ENCODE data around the gene TGDS. TPM values are rescaled to one million over a fixed set of nuclear protein-coding genes. Genes with fewer than 3 reads are reported as not detected.
"Not testable (repeated sequence)": the region's sequence is repeated elsewhere in the genome, so short reads cannot be mapped to it uniquely, and the experiment has no call there.

The TGDS gene, protein sequence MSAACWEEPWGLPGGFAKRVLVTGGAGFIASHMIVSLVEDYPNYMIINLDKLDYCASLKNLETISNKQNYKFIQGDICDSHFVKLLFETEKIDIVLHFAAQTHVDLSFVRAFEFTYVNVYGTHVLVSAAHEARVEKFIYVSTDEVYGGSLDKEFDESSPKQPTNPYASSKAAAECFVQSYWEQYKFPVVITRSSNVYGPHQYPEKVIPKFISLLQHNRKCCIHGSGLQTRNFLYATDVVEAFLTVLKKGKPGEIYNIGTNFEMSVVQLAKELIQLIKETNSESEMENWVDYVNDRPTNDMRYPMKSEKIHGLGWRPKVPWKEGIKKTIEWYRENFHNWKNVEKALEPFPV
- total RNA-seq (10 to 100 TPM in 3 of 5 donors, 1 to 10 TPM in 2; 5.6 to 16.4 (median 12.9) TPM), total RNA-seq (5.9 to 52.8 (median 20.9) reads per million in 29 experiments)
- total RNA-seq (2013), result 20.2 TPM

DNA sequence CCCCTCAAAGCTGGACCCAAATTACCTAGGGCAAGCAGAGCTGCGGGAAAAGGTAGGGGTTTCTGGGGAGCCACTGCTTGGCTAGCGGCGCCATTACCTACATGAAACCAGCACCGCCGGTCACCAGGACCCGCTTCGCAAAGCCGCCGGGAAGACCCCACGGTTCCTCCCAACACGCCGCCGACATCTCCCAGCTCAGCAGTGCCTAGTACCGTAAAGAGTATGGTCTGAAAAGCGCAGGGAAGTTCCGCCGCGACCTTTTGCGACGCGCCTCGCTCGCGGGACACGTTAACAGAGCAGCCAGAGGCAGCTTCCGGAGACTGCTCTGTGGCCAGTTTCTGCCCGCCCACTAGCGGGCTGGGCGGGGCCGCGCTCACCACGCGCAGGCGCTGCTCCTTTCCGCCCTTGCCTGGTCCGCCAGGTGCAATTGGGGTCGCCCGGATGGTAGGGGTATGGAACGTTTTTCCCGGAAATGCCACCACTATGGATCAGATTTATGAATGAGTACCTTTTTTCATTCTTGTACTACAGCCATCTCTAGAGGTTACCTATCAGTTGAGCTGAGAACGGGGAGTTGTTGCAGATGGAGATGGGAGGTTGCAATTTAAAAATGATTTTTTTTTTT, at the start of gene TGDS:
TGDS (minus strand) TSS at position 203 of the 625 bp plus-strand sequence; CDS start at position 187, 16 bp downstream.
- H3K27me3 ChIP-seq (replicated peaks in 1 of 2; ENCODE audit: control insufficient read depth in 2 of 2, extremely low read depth in 1 of 2, insufficient read depth in 2 of 2, low read length in 1 of 2), result no peaks in the 10 kb centered on the region
- peak within 1 kb of the TSS; percentile 90 to 95 for H3K27ac Mint-ChIP-seq
- peaks cover 8% of the 10 kb centered on the region for H3K36me3 Mint-ChIP-seq
- H3K9me3 Mint-ChIP-seq, result peaks cover 0 to 3% (median 0%) of the 10 kb centered on the region in 3 donors
- peak within 1 kb of the TSS; percentile 77 for H3K27ac ChIP-seq (ENCODE audit: low read length)
- ATAC-seq (replicated peaks in 1 of 4) (peak; percentile 96 to 97 (median 96)), DNase-seq (peak; percentile 74 to 93 (median 86))
- H3K4me1 ChIP-seq (ENCODE audit: control insufficient read depth in 1 of 2, extremely low read depth in 1 of 2, insufficient read depth in 2 of 2, low read length in 2 of 2), result peaks cover 22 to 28% of the 10 kb centered on the region in 2 experiments
- ChIA-PET CTCF (interaction anchor here (0.5 to 2.5 kb wide), 12 partner anchors 8 to 769 kb away, joined by 3 to 18 read pairs (median 4); no protein-coding TSS in a partner anchor), POLR2A (interaction anchor here (0.6 to 1.5 kb wide), 3 partner anchors 10 to 47 kb away, joined by 3 to 8 read pairs (median 4); no protein-coding TSS in a partner anchor)
- 0% methylated on average over 24 of the region's 41 CpGs for WGBS (ENCODE audit: insufficient coverage)
- H3K36me3 ChIP-seq (ENCODE audit: control insufficient read depth in 2 of 2, extremely low read depth in 1 of 2, insufficient read depth in 1 of 2, low read length in 1 of 2), result peaks cover 0 to 12% of the 10 kb centered on the region in 2 donors
- H3K4me1 Mint-ChIP-seq, result peaks cover 40 to 41% (median 40%) of the 10 kb centered on the region in 3 donors
- peak within 1 kb of the TSS; percentile 88 to 95 (median 94) for H3K4me3 Mint-ChIP-seq
- H3K9me3 ChIP-seq, result no peaks in the 10 kb centered on the region
- no peaks in the 10 kb centered on the region for H3K27me3 Mint-ChIP-seq
- peak within 1 kb of the TSS; percentile 96 to 99 for H3K4me3 ChIP-seq (ENCODE audit: control insufficient read depth in 1 of 2, extremely low read depth in 1 of 2, low read length in 1 of 2)

DNA sequence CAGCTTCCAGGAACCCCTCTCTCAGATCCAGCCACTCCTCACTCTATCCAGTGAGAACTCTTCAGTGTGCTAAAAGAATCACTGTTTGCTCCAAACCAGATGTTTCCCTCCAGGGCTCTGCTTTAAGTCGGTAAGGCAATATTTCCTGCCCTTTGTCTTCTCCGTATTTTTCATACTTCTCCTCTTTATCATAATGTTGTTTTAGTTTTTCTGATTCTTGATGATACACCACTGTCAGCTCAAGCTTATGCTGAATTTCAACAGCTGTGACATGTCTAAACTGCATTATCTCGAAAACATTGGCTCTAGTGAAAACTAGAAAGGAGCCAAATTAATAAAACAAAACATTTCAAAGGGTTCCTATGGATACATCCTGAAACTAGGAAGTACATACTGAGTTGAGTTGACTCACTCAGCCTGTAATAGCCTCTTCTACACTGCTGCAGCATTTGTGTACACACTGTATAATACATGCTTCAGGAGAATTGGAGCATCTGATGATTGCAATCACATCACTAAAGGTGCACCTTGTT, 45.5 kb upstream of the TGDS start:
- Histone ChIP-seq H3K27ac (ENCODE audit: low read length) (no peak overlapping the region), H3K9me3 (no peaks in the 10 kb centered on the region), H3K27me3 (replicated peaks in 1 of 2; ENCODE audit: control insufficient read depth in 2 of 2, extremely low read depth in 1 of 2, insufficient read depth in 2 of 2, low read length in 1 of 2) (peaks cover 0 to 4% of the 10 kb centered on the region in 2 experiments), H3K4me1 (ENCODE audit: control insufficient read depth in 1 of 2, extremely low read depth in 1 of 2, insufficient read depth in 2 of 2, low read length in 2 of 2) (no peaks in the 10 kb centered on the region), H3K4me3 (ENCODE audit: control insufficient read depth in 1 of 2, extremely low read depth in 1 of 2, low read length in 1 of 2) (no peak overlapping the region), H3K36me3 (ENCODE audit: control insufficient read depth in 2 of 2, extremely low read depth in 1 of 2, insufficient read depth in 1 of 2, low read length in 1 of 2) (no peaks in the 10 kb centered on the region)
- WGBS (ENCODE audit: insufficient coverage), result 75% methylated on average over 1 of the region's 3 CpGs
- H3K4me3 Mint-ChIP-seq, result no peak overlapping the region
- no peak overlapping the region for H3K27ac Mint-ChIP-seq
- H3K4me1 Mint-ChIP-seq, result no peaks in the 10 kb centered on the region
- ATAC-seq (replicated peaks in 1 of 4) (no peak), DNase-seq (no peak)
- H3K27me3 Mint-ChIP-seq, result peaks cover 3% of the 10 kb centered on the region in 2 donors
- peaks cover 2% of the 10 kb centered on the region for H3K36me3 Mint-ChIP-seq
- ChIA-PET CTCF (no interaction called here), POLR2A (no interaction called here)
- peaks cover 0 to 6% (median 4%) of the 10 kb centered on the region in 3 donors for H3K9me3 Mint-ChIP-seq

DNA sequence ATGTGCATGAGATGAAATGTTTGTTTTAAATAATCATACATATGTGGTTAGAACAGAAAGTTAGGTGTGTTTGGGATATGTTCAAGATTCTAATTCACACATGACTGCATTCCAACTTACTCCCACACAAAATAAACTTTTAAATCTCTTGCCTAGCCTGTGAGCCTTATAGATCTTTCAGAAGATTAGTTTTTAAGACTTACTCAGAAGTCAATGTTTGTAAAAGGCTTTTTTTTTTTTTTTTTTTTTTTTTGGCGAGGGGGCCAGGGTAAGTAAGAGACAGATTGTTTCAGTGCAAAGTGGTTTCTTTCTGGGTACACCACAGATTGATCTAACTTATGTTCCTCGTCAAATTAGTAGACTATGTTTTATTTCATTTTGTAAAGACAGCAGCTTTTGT, 44.8 kb upstream of the TGDS start:
- CTCF ChIA-PET, result interaction anchor here in 1 of 2 donors (0.6 kb wide), 1 partner anchor 92 kb away, joined by 3 read pairs; no protein-coding TSS in a partner anchor
- no peak overlapping the region for H3K4me3 Mint-ChIP-seq

DNA sequence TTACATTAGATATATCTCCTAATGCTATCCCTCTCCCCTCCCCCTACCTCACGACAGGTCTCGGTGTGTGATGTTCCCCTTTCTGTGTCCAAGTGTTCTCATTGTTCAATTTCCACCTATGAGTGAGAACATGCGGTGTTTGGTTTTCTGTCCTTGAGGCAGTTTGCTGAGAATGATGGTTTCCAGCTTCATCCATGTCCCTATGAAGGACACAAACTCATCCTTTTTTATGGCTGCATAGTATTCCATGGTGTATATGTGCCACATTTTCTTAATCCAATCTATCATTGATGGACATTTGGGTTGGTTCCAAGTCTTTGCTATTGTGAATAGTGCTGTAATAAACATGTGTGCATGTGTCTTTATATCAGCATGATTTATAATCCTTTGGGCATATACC, 41.7 kb upstream of the TGDS start:
- H3K9me3 ChIP-seq; CTCF ChIA-PET; H3K27me3 Mint-ChIP-seq; ATAC-seq (replicated peaks in 1 of 4); DNase-seq; H3K27me3 ChIP-seq (replicated peaks in 1 of 2; ENCODE audit: control insufficient read depth in 2 of 2, extremely low read depth in 1 of 2, insufficient read depth in 2 of 2, low read length in 1 of 2); H3K4me1 ChIP-seq (ENCODE audit: control insufficient read depth in 1 of 2, extremely low read depth in 1 of 2, insufficient read depth in 2 of 2, low read length in 2 of 2); H3K4me3 Mint-ChIP-seq; H3K4me1 Mint-ChIP-seq; H3K27ac Mint-ChIP-seq; H3K4me3 ChIP-seq (ENCODE audit: control insufficient read depth in 1 of 2, extremely low read depth in 1 of 2, low read length in 1 of 2); POLR2A ChIA-PET; H3K36me3 ChIP-seq (ENCODE audit: control insufficient read depth in 2 of 2, extremely low read depth in 1 of 2, insufficient read depth in 1 of 2, low read length in 1 of 2); H3K27ac ChIP-seq (ENCODE audit: low read length); H3K9me3 Mint-ChIP-seq: not testable (repeated sequence)
- no CpG with 5 or more reads among the region's 3 CpGs for WGBS (ENCODE audit: insufficient coverage)
- peaks cover 15% of the 10 kb centered on the region for H3K36me3 Mint-ChIP-seq

More for the DNA sequence above, 44.8 kb upstream of the TGDS start:
- Histone ChIP-seq H3K9me3 (no peaks in the 10 kb centered on the region), H3K4me3 (ENCODE audit: control insufficient read depth in 1 of 2, extremely low read depth in 1 of 2, low read length in 1 of 2) (no peak overlapping the region), H3K27me3 (replicated peaks in 1 of 2; ENCODE audit: control insufficient read depth in 2 of 2, extremely low read depth in 1 of 2, insufficient read depth in 2 of 2, low read length in 1 of 2) (peaks cover 0 to 4% of the 10 kb centered on the region in 2 experiments), H3K27ac (ENCODE audit: low read length) (no peak overlapping the region), H3K36me3 (ENCODE audit: control insufficient read depth in 2 of 2, extremely low read depth in 1 of 2, insufficient read depth in 1 of 2, low read length in 1 of 2) (no peaks in the 10 kb centered on the region), H3K4me1 (ENCODE audit: control insufficient read depth in 1 of 2, extremely low read depth in 1 of 2, insufficient read depth in 2 of 2, low read length in 2 of 2) (no peaks in the 10 kb centered on the region)
- no CpG with 5 or more reads among the region's 2 CpGs for WGBS (ENCODE audit: insufficient coverage)
- DNase-seq, result no peak
- Mint-ChIP-seq H3K9me3 (peaks cover 0 to 6% (median 4%) of the 10 kb centered on the region in 3 donors), H3K27ac (no peak overlapping the region), H3K4me1 (no peaks in the 10 kb centered on the region), H3K27me3 (peaks cover 3% of the 10 kb centered on the region in 2 donors), H3K36me3 (peaks cover 2% of the 10 kb centered on the region)
- POLR2A ChIA-PET, result no interaction called here
- ATAC-seq (replicated peaks in 1 of 4), result no peak

DNA sequence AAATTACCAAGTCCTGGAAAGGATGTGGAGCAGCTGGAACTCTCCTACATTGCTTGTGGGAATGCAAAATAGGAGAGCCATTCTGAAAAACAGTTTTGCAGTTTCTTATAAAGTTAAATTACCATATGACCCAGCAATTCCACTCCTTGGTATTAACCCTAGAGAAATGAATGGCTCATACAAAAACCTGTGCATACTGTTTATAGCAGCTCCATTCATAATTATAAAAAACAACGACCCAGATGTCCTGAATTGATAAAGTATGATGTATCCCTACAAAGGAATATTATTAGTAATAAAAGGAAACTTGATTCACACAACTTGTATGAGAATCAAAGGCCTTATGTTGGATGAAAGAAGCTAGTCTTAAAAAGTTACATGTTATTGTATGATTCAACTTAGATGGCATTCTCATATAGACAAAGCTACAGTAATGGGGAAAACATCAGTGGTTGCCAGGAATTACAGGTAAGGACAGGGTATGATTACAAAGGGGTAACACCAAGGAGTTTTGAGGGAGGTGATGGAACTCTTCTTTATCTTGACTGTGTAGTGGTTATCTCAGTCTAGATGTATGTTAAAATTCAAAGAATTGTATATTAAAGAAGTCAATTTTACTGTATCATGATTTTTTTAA, 41.1 kb upstream of the TGDS start:
- H3K9me3 Mint-ChIP-seq, result peaks cover 0 to 6% (median 4%) of the 10 kb centered on the region in 3 donors
- H3K36me3 ChIP-seq (ENCODE audit: control insufficient read depth in 2 of 2, extremely low read depth in 1 of 2, insufficient read depth in 1 of 2, low read length in 1 of 2), result no peaks in the 10 kb centered on the region
- no peak overlapping the region for H3K27ac ChIP-seq (ENCODE audit: low read length)
- ChIA-PET POLR2A (interaction anchor here (0.6 kb wide), 2 partner anchors 571 to 1017 kb away, joined by 3 to 7 read pairs; no protein-coding TSS in a partner anchor), CTCF (interaction anchor here in 1 of 2 donors (0.7 to 0.9 kb wide), 2 partner anchors 9 to 17 kb away, joined by 3 read pairs; no protein-coding TSS in a partner anchor)
- H3K27ac Mint-ChIP-seq, result no peak overlapping the region
- peaks cover 0 to 3% of the 10 kb centered on the region in 2 donors for H3K27me3 Mint-ChIP-seq
- no peaks in the 10 kb centered on the region for H3K9me3 ChIP-seq
- H3K4me3 Mint-ChIP-seq, result no peak overlapping the region
- H3K36me3 Mint-ChIP-seq, result peaks cover 15% of the 10 kb centered on the region
- H3K4me1 ChIP-seq (ENCODE audit: control insufficient read depth in 1 of 2, extremely low read depth in 1 of 2, insufficient read depth in 2 of 2, low read length in 2 of 2), result no peaks in the 10 kb centered on the region
- WGBS (ENCODE audit: insufficient coverage), result no CpG with 5 or more reads among the region's 1 CpG
- H3K4me3 ChIP-seq (ENCODE audit: control insufficient read depth in 1 of 2, extremely low read depth in 1 of 2, low read length in 1 of 2), result no peak overlapping the region
- ATAC-seq (replicated peaks in 1 of 4) (no peak), DNase-seq (no peak)
- H3K4me1 Mint-ChIP-seq, result no peaks in the 10 kb centered on the region
- peaks cover 0 to 4% of the 10 kb centered on the region in 2 experiments for H3K27me3 ChIP-seq (replicated peaks in 1 of 2; ENCODE audit: control insufficient read depth in 2 of 2, extremely low read depth in 1 of 2, insufficient read depth in 2 of 2, low read length in 1 of 2)

DNA sequence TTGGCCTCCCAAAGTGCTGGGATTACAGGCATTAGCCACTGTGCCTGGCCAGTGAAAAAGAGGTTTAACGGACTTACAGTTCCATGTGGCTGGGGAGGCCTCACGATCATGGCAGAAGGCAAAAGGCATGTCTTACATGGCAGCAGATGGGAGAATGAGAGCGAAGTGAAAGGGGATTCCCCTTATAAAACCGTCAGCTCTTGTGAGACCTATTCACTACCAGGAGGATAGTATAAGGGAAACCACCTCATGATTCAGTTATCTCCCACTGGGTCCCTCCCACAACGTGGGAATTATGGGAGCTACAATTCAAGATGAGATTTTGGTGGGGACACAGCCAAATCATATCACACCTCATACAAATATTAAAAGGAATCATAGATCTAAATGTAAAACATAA, 40.1 kb upstream of the TGDS start:
- H3K27ac Mint-ChIP-seq; H3K36me3 ChIP-seq (ENCODE audit: control insufficient read depth in 2 of 2, extremely low read depth in 1 of 2, insufficient read depth in 1 of 2, low read length in 1 of 2); H3K27ac ChIP-seq (ENCODE audit: low read length); H3K9me3 ChIP-seq; ATAC-seq (replicated peaks in 1 of 4); POLR2A ChIA-PET; H3K9me3 Mint-ChIP-seq; H3K27me3 Mint-ChIP-seq; H3K4me3 Mint-ChIP-seq; H3K27me3 ChIP-seq (replicated peaks in 1 of 2; ENCODE audit: control insufficient read depth in 2 of 2, extremely low read depth in 1 of 2, insufficient read depth in 2 of 2, low read length in 1 of 2); H3K4me1 Mint-ChIP-seq; H3K4me1 ChIP-seq (ENCODE audit: control insufficient read depth in 1 of 2, extremely low read depth in 1 of 2, insufficient read depth in 2 of 2, low read length in 2 of 2); H3K4me3 ChIP-seq (ENCODE audit: control insufficient read depth in 1 of 2, extremely low read depth in 1 of 2, low read length in 1 of 2); DNase-seq: not testable (repeated sequence)
- CTCF ChIA-PET, result interaction anchor here in 1 of 2 donors (0.7 to 0.9 kb wide), 2 partner anchors 10 to 16 kb away, joined by 3 read pairs; no protein-coding TSS in a partner anchor
- WGBS (ENCODE audit: insufficient coverage), result no CpG with 5 or more reads among the region's 5 CpGs
- peaks cover 22% of the 10 kb centered on the region for H3K36me3 Mint-ChIP-seq

All from T-cell (primary cell).